NCI-H1694 treated with DMSO at 0.1 percent for 48 hours (cell line): ENCODE results near the gene EDRF1.

ENCODE experiments used
- DNase-seq: peaks from one replicate; lab custom pipeline; 2025; lab: John Stamatoyannopoulos, UW

The EDRF1 gene

DNA sequence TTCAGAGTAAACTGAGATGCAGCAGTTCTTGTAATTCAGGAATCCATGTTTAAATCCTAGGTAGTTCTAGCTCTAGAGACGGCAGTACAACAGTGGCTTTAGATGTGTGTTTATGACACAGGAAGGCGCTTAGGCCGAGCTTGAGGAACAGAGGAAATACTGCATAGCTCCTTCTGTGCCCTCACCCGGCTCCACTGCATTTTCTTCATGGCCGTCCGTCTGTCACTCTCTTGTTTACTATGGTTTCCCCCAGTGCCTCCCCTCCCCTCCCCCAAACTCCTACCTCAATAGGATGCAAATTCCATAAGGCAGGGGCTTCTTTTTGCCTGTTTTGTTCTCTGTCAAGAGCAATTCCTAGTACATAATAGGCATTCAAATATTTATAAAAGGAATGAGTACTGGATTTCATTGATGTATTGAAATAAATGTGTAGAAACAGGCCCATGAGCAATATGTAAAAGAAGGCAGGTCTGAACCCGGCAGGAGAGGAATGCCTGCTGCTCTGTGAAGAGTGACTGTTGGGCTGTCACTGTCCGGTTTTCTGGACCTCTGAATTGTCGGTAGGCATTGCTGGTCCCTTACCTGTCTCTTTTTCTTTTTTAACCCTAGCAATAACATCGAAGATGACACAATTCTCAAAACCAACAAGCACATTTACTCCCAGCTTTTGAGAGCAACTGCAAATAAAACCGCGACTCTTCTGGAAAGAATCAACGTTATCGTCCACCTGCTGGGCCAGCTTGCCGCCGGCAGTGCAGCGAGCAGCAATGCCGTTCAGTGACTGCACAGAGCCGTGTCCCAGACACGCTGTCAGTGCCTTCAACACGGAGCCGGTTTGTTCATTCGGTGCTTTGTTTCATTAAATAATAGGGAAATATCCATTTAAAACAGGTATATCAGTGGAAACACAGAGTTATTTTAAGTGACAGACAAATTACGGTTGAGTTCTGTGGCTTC lies 43.5 kb downstream of the EDRF1 start:
- DNase-seq: no peak

DNA sequence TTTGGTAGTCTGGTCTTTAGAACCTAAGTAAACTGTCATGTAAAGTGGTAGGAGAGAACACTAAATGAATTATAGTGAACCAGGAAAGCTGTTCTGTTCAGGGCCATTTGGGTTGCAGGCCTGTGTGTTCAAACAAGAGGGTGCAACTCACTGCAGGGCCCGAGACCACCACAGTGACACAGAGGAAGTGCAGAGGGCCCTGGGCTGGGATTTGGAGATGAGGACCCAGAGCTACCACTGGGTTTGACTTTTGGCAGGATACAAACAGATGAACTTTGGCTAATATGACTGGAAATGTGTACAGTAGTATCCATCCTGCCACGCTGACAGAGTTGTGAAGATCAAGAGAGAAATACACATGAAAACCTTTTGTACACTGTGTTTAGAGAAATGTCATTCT lies 46.3 kb downstream of the EDRF1 start:
- no peak for DNase-seq

- DNase-seq: no peak
Observed at GRCh38 chr10:125766511-125766910, 47.0 kb downstream of the EDRF1 start.

- no peak for DNase-seq
Observed at GRCh38 chr10:125768219-125768855, 48.8 kb downstream of the EDRF1 start.

GRCh38 chr10:125769175-125769574 lies 49.7 kb downstream of the EDRF1 start:
- no peak for DNase-seq

DNA sequence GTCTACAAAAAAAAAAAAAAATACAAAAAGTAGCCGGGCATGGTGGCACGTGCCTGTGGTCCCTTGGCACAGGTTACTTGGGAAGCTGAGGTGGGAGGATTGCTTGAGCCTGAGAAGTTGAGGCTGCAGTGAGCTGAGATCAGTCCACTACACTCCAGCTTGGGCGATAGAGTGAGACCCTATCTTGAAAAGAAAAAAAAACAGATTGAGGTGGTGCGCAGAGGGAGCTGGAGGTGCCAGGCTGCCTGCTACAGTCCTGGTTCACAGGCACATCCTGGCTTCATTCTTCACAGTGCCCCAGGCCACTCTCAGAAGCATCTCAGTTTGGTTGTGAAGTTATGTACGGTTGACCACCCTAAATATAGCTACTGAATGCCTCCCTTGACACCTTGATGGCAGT lies 51.3 kb downstream of the EDRF1 start:
- no peak for DNase-seq

DNA sequence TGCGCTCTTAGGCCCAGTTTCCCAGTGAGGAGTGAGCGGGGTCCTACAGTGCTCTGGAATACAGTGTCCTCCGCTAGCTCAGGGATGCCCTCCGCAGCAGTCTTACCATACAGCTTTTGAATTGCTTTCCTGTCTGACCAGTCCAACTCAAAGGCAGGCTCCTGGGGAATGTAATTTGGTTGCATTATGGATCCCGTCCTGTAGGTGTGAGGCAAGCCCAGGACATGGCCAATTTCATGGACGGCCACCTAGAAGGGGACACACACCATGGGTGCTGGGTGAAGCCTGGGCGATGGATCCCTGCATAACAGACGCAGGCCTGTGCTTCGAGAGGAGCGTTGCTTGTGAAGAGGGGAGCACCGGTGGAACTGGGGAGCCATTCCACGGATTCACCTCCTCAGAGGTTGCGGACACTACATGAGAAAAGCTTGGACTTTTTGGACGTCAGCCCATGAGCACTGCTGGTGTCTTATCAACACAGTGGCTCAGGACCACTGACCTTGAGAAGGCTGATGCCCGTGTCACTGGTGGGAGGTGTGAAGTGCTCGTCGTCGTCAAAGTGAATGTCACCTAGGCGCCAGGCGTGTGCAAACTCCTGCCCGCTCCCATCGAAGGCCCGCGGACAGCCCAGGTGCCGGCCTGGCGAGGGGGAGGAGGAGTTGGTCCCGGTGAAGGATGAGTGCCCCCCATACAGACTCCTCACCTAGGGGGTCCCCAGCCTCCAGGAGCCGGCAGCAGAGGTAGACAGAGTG lies 52.8 kb downstream of the EDRF1 start:
- no peak for DNase-seq

- no peak for DNase-seq
Observed at GRCh38 chr10:125772864-125773180, 53.3 kb downstream of the EDRF1 start.

DNA sequence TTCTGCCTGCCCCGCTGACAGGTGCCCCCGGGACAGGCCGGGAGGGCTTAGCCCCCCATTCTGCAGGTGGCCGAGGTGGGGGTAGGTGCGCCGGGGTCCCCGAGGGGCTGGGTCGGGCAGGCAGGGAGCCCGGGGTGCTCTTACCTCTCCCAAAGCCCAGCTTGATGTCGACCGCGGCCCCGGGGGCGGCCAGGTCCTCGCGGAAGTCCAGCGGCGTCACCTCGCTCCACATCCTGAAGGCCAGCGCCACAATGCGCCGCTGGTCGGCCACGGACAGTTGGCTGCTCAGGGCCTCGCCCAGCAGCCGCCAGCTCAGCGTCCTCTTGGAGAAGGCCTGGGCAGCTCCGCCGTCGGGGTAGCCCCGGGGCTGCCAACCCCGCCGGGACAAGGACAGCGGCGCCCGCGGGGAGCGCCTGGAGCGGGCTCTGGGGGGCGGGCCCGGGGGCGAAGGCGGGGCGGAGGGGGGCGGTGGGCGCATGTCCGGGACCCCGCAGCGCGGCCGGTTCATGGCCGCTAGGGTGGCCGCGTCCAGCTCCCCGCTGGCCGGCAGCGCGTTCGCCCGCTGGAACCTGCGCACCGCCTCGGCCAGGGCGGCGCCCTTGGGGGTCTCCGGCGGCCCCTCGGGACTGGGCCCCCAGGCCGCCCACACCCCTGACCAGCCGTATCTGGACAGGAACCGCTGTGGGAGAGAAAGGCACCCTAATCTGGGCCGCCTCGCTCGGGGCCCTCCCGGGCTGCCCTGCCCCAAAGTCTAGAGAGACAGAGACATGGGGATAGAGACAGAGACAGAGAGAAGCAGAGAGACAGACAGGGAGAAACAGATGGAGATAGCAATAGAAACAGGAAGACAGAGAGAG lies 54.4 kb downstream of the EDRF1 start:
- no peak for DNase-seq

DNA sequence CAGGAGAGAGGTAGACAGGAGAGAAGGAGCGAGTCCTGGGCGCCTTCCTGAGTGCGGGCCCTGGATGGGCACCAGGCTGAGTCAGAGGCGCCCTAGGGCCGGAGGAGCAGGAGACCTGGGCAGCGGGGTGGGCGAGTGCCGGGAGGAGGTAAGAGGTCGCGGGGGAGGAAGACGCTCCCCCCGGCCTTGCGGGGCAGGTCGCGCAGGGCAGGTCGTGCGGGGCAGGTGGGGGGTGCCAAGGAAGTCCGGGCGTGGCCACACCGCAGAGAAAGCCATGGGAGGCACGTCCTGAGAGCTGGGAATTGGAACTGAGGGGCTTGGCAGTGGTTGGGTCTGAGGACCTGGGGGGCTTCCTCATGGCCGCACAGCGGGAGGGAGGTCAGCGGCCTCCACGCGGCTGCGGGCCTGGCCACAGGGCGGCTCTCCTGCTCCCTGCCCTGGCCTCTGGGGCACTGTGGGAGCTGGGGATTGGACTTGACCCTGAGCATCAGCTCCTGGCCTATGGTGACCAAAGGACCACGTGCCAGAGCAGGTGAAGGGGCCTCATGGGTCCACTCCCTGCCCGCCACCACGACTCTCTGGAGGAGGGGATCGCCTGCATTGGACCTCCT lies 55.2 kb downstream of the EDRF1 start:
- no peak for DNase-seq

GRCh38 chr10:125775491-125776106 lies 56.1 kb downstream of the EDRF1 start, which contains the start of gene MMP21:
MMP21 (minus strand) TSS chr10:125775821; CDS start chr10:125775821, 0 bp downstream.
- no peak for DNase-seq

DNA sequence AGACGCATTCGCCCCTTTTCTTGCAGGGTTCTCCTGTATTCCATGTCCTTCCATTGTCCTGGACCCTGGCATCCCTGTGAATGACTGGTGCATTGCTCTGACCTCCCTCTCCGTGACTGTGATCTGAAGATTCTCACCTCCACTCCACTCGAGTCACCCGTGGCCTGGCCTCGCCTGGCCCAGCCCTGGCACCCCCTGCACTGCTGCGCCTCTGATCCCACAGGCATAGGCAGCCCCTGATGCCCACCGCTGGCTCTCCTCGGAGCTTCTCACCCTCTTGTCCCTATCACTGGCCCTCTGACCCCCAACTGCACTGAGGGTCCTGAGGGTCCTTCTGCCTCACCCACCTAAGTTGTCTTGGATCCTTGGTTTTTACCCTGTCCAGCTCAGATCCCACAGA lies 58.3 kb downstream of the EDRF1 start:
- no peak for DNase-seq

GRCh38 chr10:125778556-125778955 lies 59.0 kb downstream of the EDRF1 start:
- DNase-seq: no peak

GRCh38 chr10:125779403-125780327 lies 60.2 kb downstream of the EDRF1 start:
- no peak for DNase-seq

DNA sequence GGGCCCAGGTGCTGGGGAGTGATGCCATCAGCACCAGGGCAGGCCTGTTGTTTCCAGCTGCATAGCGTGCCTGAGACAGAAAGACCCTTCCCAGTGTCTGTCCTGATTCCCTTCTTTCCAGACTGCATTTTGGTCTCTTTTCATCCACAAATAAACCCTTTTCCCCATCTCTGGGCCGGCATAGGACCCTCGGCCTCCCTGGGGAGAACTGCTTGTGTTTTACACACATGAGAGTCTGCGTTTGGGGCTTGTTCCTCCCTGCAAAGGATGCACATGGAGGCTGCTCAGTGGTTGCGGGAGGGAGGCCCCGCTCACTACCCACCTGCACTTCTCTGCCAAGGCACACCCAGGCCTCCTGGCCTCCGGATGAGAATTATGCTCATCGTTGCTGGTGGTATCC lies 61.9 kb downstream of the EDRF1 start:
- no peak for DNase-seq

GRCh38 chr10:125782054-125782453 lies 62.5 kb downstream of the EDRF1 start:
- DNase-seq: no peak

- no peak for DNase-seq
Observed at GRCh38 chr10:125782616-125783015, 63.1 kb downstream of the EDRF1 start.

GRCh38 chr10:125783408-125783807 lies 63.9 kb downstream of the EDRF1 start:
- DNase-seq: no peak

DNA sequence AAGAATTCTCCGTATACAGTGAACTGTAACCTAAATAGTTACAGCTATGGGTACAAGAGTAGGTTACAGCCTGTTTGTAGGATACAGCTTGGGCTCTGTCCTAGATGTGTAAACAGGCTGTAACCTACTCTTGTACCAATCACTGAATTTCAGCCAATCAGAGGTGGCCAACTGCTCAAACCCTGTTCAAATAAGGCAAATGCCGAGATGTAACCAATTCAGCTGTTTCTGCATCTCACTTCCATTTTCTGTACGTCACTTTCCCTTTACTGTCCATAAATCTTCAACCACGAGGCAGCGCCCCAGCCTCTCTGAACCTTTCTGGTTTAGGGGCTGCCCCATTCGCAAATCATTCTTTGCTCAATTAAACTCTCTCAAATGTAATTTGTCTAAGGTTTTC lies 64.4 kb downstream of the EDRF1 start:
- no peak for DNase-seq

DNA sequence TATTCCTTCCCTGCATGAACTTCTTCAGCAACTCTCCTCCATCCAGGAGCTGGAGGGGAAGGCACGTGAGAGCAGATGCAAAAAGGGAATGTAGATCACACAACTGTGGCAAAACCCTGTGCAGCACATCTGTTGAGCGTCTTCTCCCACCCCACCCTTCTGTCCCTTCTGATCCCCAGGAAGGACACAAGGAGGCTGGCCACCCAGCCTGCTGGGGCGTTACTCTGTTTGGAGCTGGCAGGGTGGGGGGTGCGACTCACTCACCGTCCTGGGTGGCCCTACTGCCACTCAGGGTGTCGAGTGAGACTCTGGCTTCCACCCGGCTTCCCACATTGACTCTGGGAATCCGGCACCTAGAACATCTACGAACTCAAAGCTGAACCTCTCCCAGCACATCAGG lies 66.3 kb downstream of the EDRF1 start:
- DNase-seq: no peak
